ENCODE results near the gene SHPK. TPM values are rescaled to one million over a fixed set of nuclear protein-coding genes. Genes with fewer than 3 reads are reported as not detected.

Gene SHPK
- total RNA-seq, 1 experiment from 2014 or later = 21.4 TPM

DNA sequence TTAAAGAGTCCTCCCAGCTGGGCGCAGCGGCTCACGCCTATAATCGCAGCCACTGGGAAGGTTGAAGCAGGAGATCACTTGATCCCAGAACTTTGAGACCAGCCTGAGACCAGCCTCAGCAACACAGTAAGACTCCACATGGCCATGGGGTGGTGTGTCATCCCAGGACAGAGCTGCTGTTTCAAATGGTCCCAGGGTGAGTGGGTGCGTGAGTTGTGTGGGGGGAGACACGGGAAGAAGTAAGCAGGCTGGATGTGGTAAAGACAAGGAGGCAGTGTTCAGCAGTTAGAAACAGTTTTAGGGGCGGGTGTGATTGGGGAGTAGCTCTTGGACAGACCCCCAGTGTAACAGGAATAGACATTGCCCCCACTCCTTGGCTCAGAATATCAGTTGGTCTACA, 3.8 kb downstream of the SHPK start:
- peaks cover 6% of the 10 kb centered on the region; the same call in 1 of the 2 replicates for H3K36me3 ChIP-seq (ENCODE audit: low read depth)
- no peak overlapping the region for H3K4me2 ChIP-seq
- intact Hi-C loops (cut with micrococcal nuclease; ENCODE audit: unreplicated experiment) = no loop called here
- H3K9me3 ChIP-seq (ENCODE audit: insufficient read depth, low read depth) = no peaks in the 10 kb centered on the region
- peaks cover 6% of the 10 kb centered on the region for H4K20me1 ChIP-seq (ENCODE audit: insufficient read depth)
- H3K27ac ChIP-seq = no peak overlapping the region
- H3F3A ChIP-seq (ENCODE audit: insufficient read depth, low read depth) = peaks cover 15% of the 10 kb centered on the region
- DNase-seq = no peak
- H3K9me2 ChIP-seq (ENCODE audit: insufficient read depth) = no peaks in the 10 kb centered on the region
- POLR2A ChIA-PET (ENCODE audit: unreplicated experiment) = interaction anchor here (0.5 kb wide), 1 partner anchor 35 kb away, joined by 3 read pairs; no protein-coding TSS in a partner anchor
- no TSS peak for BruUV-seq (replicated peaks)
- CTCF ChIA-PET = interaction anchor here (0.6 kb wide), 1 partner anchor 1376 kb away, joined by 5 read pairs; no protein-coding TSS in a partner anchor
- H3K27me3 ChIP-seq (ENCODE audit: insufficient read depth, low read depth) = no peaks in the 10 kb centered on the region
- H3K4me3 ChIP-seq = no peak overlapping the region
- H3K4me1 ChIP-seq (replicated peaks; ENCODE audit: insufficient read depth) = peaks cover 10% of the 10 kb centered on the region; the same call in 1 of the 2 replicates
- TF ChIP-seq EZH2 (IDR thresholded peaks at IDR 0.05; ENCODE audit: low read depth) = no peak
- no peak for TF ChIP-seq CTCF (conservative IDR thresholded peaks at IDR 0.05)
- H2AFZ ChIP-seq = no peak overlapping the region
- H3K79me2 ChIP-seq (ENCODE audit: low read depth) = peaks cover 29% of the 10 kb centered on the region

GRCh38 chr17:3630781-3631180, 5.3 kb downstream of the SHPK start:
- CTCF ChIA-PET = no interaction called here
- TF ChIP-seq CTCF (conservative IDR thresholded peaks at IDR 0.05) (no peak), EZH2 (IDR thresholded peaks at IDR 0.05; ENCODE audit: low read depth) (no peak)
- no TSS peak for BruUV-seq (replicated peaks)
- DNase-seq = no peak
- Histone ChIP-seq H2AFZ (no peak overlapping the region), H3K4me1 (replicated peaks; ENCODE audit: insufficient read depth) (peaks cover 9% of the 10 kb centered on the region; the same call in 1 of the 2 replicates), H4K20me1 (ENCODE audit: insufficient read depth) (peaks cover 9% of the 10 kb centered on the region), H3K27ac (no peak overlapping the region), H3K27me3 (ENCODE audit: insufficient read depth, low read depth) (no peaks in the 10 kb centered on the region), H3K9me2 (ENCODE audit: insufficient read depth) (no peaks in the 10 kb centered on the region), H3K9me3 (ENCODE audit: insufficient read depth, low read depth) (no peaks in the 10 kb centered on the region), H3K36me3 (ENCODE audit: low read depth) (peaks cover 10% of the 10 kb centered on the region; the same call in 1 of the 2 replicates), H3K4me3 (no peak overlapping the region), H3K79me2 (ENCODE audit: low read depth) (peaks cover 29% of the 10 kb centered on the region), H3K4me2 (no peak overlapping the region), H3F3A (ENCODE audit: insufficient read depth, low read depth) (peaks cover 13% of the 10 kb centered on the region)
- intact Hi-C loops (cut with micrococcal nuclease; ENCODE audit: unreplicated experiment) = no loop called here
- POLR2A ChIA-PET (ENCODE audit: unreplicated experiment) = no interaction called here

DNA sequence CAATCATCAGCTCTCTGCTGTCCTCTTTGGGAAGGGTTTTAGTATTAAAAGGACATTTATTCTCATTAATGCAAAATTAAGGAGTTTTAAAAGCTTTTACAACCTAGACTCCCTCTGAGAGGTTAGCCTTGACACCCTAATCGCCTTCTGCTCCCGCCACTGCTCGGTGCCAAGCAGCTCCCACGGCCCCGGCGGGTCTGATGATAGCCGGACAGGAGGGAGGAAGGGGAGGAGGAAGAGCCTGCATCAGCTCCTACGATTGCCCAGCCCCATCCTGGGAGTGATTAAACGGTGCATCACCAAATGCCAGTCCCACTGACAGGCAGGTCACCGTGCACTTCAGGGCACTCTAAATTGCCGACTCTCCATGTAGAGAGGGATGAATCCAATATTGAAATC, 8.3 kb downstream of the SHPK start:
- no peak for TF ChIP-seq CTCF (conservative IDR thresholded peaks at IDR 0.05)
- TF ChIP-seq EZH2 (IDR thresholded peaks at IDR 0.05; ENCODE audit: low read depth) = no peak
- Histone ChIP-seq H4K20me1 (ENCODE audit: insufficient read depth) (peaks cover 6% of the 10 kb centered on the region; the same call in 1 of the 2 replicates), H3K36me3 (ENCODE audit: low read depth) (peaks cover 20% of the 10 kb centered on the region; the same call in 1 of the 2 replicates), H3K9me3 (ENCODE audit: insufficient read depth, low read depth) (no peaks in the 10 kb centered on the region), H3K4me1 (replicated peaks; ENCODE audit: insufficient read depth) (no peaks in the 10 kb centered on the region), H3K27ac (no peak overlapping the region), H3K79me2 (ENCODE audit: low read depth) (peaks cover 10% of the 10 kb centered on the region; the same call in 1 of the 2 replicates), H3K27me3 (ENCODE audit: insufficient read depth, low read depth) (no peaks in the 10 kb centered on the region), H3K4me3 (no peak overlapping the region), H3K9me2 (ENCODE audit: insufficient read depth) (no peaks in the 10 kb centered on the region), H3K4me2 (no peak overlapping the region), H2AFZ (no peak overlapping the region), H3F3A (ENCODE audit: insufficient read depth, low read depth) (peaks cover 1% of the 10 kb centered on the region; the same call in 1 of the 2 replicates)
- intact Hi-C loops (cut with micrococcal nuclease; ENCODE audit: unreplicated experiment) = no loop called here
- POLR2A ChIA-PET (ENCODE audit: unreplicated experiment) = no interaction called here
- no peak for DNase-seq
- CTCF ChIA-PET = no interaction called here
- BruUV-seq (replicated peaks) = no TSS peak

Measured in PC-9 (cell line).